HepG2 (cell line): ENCODE measurements around the gene PPP4R2. TPM values are rescaled to one million over a fixed set of nuclear protein-coding genes. Genes with fewer than 3 reads are reported as not detected.

Experiments
- BRCA1 ChIP-seq: sonication (generic); formaldehyde crosslinking; IDR thresholded peaks from 2 replicates; pipeline ENCODE4 v1.4.0; 2020; ENCODE audit warnings: missing genetic modification reagents
- FOXJ3 ChIP-seq: sonication (generic); formaldehyde crosslinking; IDR thresholded peaks from 2 replicates; pipeline ENCODE4 v1.4.0; 2020; ENCODE audit warnings: missing genetic modification reagents, mild to moderate bottlenecking, borderline replicate concordance
- FOXM1 ChIP-seq: sonication (generic); formaldehyde crosslinking; IDR thresholded peaks from 2 replicates; pipeline ENCODE4 v1.5.0; 2020; ENCODE audit warnings: missing genetic modification reagents
- ISX ChIP-seq: sonication (generic); formaldehyde crosslinking; conservative IDR thresholded peaks from 2 replicates; pipeline ENCODE4 v1.5.0; 2020; ENCODE audit warnings: missing genetic modification reagents
- JARID2 ChIP-seq: sonication (generic); formaldehyde crosslinking; IDR thresholded peaks from 2 replicates; pipeline ENCODE4 v1.8.1; 2023; ENCODE audit warnings: missing genetic modification reagents, inconsistent platforms; ENCODE audit not compliant: insufficient replicate concordance
- PHF21A ChIP-seq: sonication (generic); formaldehyde crosslinking; IDR thresholded peaks from 2 replicates; pipeline ENCODE4 v1.5.0; 2020; ENCODE audit warnings: mild to moderate bottlenecking, missing genetic modification reagents
- POLR2G ChIP-seq: fragments of 200-400 bp; formaldehyde crosslinking; IDR thresholded peaks from 2 replicates; pipeline ENCODE4 v1.6.1; 2018; ENCODE audit warnings: mild to moderate bottlenecking, low read depth, low read length, moderate library complexity
- SAP130 ChIP-seq: IDR thresholded peaks from 2 replicates; pipeline ENCODE4 v1.6.1; 2016; ENCODE audit warnings: low read depth
- TRIM24 ChIP-seq: sonication (generic); formaldehyde crosslinking; IDR thresholded peaks from 2 replicates; pipeline ENCODE4 v1.8.0; 2022; ENCODE audit warnings: mild to moderate bottlenecking, missing genetic modification reagents
- ZBTB21 ChIP-seq: sonication (generic); formaldehyde crosslinking; IDR thresholded peaks from 2 replicates; pipeline ENCODE4 v1.4.0; 2020; ENCODE audit warnings: missing genetic modification reagents
- ZNF17 ChIP-seq: sonication (generic); formaldehyde crosslinking; IDR thresholded peaks from 2 replicates; pipeline ENCODE4 v1.5.0; 2020; ENCODE audit warnings: mild to moderate bottlenecking, missing genetic modification reagents
- ZNF205 ChIP-seq: IDR thresholded peaks from 2 replicates; pipeline ENCODE4 v1.6.1; 2018; ENCODE audit warnings: missing biosample characterization, missing genetic modification reagents
- ZNF3 ChIP-seq: IDR thresholded peaks from 2 replicates; pipeline ENCODE4 v1.7.0; 2017; ENCODE audit warnings: inconsistent platforms
- ZNF335 ChIP-seq: sonication (generic); formaldehyde crosslinking; IDR thresholded peaks from 2 replicates; pipeline ENCODE4 v1.4.0; 2020; ENCODE audit warnings: missing genetic modification reagents
- ZNF501 ChIP-seq: sonication (generic); formaldehyde crosslinking; IDR thresholded peaks from 2 replicates; pipeline ENCODE4 v1.5.1; 2020; ENCODE audit warnings: mild to moderate bottlenecking, moderate library complexity, missing genetic modification reagents
- ZNF543 ChIP-seq: sonication (generic); formaldehyde crosslinking; IDR thresholded peaks from 2 replicates; pipeline ENCODE4 v1.4.0; 2020; ENCODE audit warnings: mild to moderate bottlenecking, missing genetic modification reagents
- ZNF770 ChIP-seq: sonication (generic); formaldehyde crosslinking; IDR thresholded peaks from 2 replicates; pipeline ENCODE4 v1.5.0; 2020; ENCODE audit warnings: mild to moderate bottlenecking, missing genetic modification reagents
- ZNF780A ChIP-seq: sonication (generic); formaldehyde crosslinking; IDR thresholded peaks from 2 replicates; pipeline ENCODE4 v1.8.0; 2022; ENCODE audit warnings: mild to moderate bottlenecking, missing genetic modification reagents, moderate library complexity
- ZSCAN12 ChIP-seq: sonication (generic); formaldehyde crosslinking; IDR thresholded peaks from 2 replicates; pipeline ENCODE4 v1.9.0; 2021; ENCODE audit warnings: mild to moderate bottlenecking, missing genetic modification reagents
- polyA plus RNA-seq, 8 experiments: library from polyadenylated mRNA; depleted of rRNA in 3 of 8; stranded (reverse) in 7 of 8; unstranded in 1 of 8; fragments of >200 nt; fragmentation: Illumina TruSeq in 4 of 8; extraction: Trizol in 4 of 8; gene quantifications; 2 replicates each; pipeline versions ENCODE4 v1.2.1 to v1.2.3, GENCODE V29; 2011 to 2016; ENCODE audit warnings: low read depth in 4 of 8, missing spikeins in 1 of 8, mixed read lengths in 1 of 8; ENCODE audit not compliant: insufficient read depth in 1 of 8
- total RNA-seq, 5 experiments: library from RNA; depleted of rRNA; stranded (reverse); fragments of >200 nt; fragmentation: Illumina TruSeq; extraction: Trizol; gene quantifications; 2 replicates each; pipeline ENCODE4 v1.2.3, GENCODE V29; 2016; ENCODE audit warnings: low read depth in 1 of 5
- TF ChIP-seq, protein P1 (sequence below): sonication (generic); formaldehyde crosslinking; conservative IDR thresholded peaks from 2 replicates; pipeline ENCODE4 v1.4.0; 2020; ENCODE audit warnings: missing genetic modification reagents
- TF ChIP-seq, protein P2 (sequence below): sonication (generic); formaldehyde crosslinking; IDR thresholded peaks from 2 replicates; pipeline ENCODE4 v1.4.0; 2020; ENCODE audit warnings: missing genetic modification reagents, low read depth, mild to moderate bottlenecking, borderline replicate concordance
- TF ChIP-seq, protein P3 (sequence below): sonication (generic); formaldehyde crosslinking; IDR thresholded peaks from 2 replicates; pipeline ENCODE4 v1.4.0; 2020; ENCODE audit warnings: mild to moderate bottlenecking, missing genetic modification reagents
- TF ChIP-seq, protein P4 (sequence below): sonication (generic); formaldehyde crosslinking; IDR thresholded peaks from 2 replicates; pipeline ENCODE4 v1.9.0; 2021; ENCODE audit warnings: missing genetic modification reagents, borderline replicate concordance
- TF ChIP-seq, protein P5 (sequence below): sonication (generic); formaldehyde crosslinking; IDR thresholded peaks from 2 replicates; pipeline ENCODE4 v1.4.0; 2020; ENCODE audit warnings: missing genetic modification reagents

The PPP4R2 gene
- total and polyA plus RNA-seq, 2 of the 13 experiments (the other 11 are each of a cell fraction or from before 2014, with no cell fraction given), result 22.3 to 161 TPM

- TF ChIP-seq FOXJ3 (CRISPR knock-in tag) (peak; percentile 98), ZNF780A (CRISPR knock-in tag) (0 out of 2 replicates have a peak, but pooled peaks have one; percentile 21), ZNF501 (no peak), ZNF543 (CRISPR knock-in tag) (no peak), TRIM24 (CRISPR knock-in tag) (no peak), ZNF335 (CRISPR knock-in tag) (no peak), FOXM1 (CRISPR knock-in tag) (no peak), ZNF17 (CRISPR knock-in tag) (no peak), ZSCAN12 (CRISPR knock-in tag) (no peak), BRCA1 (no peak), ZNF205 (CRISPR knock-in tag) (0 out of 2 replicates have a peak, but pooled peaks have one; percentile 20), ISX (CRISPR knock-in tag) (no peak), PHF21A (peak; percentile 75; the same call in 1 of the 2 replicates), ZNF3 (CRISPR knock-in tag) (no peak), JARID2 (CRISPR knock-in tag) (no peak), SAP130 (CRISPR knock-in tag) (peak; percentile 71), ZBTB21 (CRISPR knock-in tag) (peak; percentile 36; the same call in 1 of the 2 replicates), ZNF770 (CRISPR knock-in tag) (peak; percentile 98), POLR2G (no peak)
- TF ChIP-seq, protein P1, sequence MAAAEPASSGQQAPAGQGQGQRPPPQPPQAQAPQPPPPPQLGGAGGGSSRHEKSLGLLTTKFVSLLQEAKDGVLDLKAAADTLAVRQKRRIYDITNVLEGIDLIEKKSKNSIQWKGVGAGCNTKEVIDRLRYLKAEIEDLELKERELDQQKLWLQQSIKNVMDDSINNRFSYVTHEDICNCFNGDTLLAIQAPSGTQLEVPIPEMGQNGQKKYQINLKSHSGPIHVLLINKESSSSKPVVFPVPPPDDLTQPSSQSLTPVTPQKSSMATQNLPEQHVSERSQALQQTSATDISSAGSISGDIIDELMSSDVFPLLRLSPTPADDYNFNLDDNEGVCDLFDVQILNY, result no peak
- TF ChIP-seq, protein P2, sequence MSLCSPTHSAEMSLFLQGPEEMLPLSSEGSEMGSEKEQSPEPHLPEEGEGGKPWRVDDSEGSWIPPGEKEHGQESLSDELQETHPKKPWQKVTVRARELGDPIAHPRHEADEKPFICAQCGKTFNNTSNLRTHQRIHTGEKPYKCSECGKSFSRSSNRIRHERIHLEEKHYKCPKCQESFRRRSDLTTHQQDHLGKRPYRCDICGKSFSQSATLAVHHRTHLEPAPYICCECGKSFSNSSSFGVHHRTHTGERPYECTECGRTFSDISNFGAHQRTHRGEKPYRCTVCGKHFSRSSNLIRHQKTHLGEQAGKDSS (CRISPR knock-in tag), result no peak
- TF ChIP-seq, protein P3, sequence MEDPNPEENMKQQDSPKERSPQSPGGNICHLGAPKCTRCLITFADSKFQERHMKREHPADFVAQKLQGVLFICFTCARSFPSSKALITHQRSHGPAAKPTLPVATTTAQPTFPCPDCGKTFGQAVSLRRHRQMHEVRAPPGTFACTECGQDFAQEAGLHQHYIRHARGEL (CRISPR knock-in tag), result no peak
- TF ChIP-seq, protein P4, sequence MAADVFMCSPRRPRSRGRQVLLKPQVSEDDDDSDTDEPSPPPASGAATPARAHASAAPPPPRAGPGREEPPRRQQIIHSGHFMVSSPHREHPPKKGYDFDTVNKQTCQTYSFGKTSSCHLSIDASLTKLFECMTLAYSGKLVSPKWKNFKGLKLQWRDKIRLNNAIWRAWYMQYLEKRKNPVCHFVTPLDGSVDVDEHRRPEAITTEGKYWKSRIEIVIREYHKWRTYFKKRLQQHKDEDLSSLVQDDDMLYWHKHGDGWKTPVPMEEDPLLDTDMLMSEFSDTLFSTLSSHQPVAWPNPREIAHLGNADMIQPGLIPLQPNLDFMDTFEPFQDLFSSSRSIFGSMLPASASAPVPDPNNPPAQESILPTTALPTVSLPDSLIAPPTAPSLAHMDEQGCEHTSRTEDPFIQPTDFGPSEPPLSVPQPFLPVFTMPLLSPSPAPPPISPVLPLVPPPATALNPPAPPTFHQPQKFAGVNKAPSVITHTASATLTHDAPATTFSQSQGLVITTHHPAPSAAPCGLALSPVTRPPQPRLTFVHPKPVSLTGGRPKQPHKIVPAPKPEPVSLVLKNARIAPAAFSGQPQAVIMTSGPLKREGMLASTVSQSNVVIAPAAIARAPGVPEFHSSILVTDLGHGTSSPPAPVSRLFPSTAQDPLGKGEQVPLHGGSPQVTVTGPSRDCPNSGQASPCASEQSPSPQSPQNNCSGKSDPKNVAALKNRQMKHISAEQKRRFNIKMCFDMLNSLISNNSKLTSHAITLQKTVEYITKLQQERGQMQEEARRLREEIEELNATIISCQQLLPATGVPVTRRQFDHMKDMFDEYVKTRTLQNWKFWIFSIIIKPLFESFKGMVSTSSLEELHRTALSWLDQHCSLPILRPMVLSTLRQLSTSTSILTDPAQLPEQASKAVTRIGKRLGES (CRISPR knock-in tag), result no peak
- TF ChIP-seq, protein P5, sequence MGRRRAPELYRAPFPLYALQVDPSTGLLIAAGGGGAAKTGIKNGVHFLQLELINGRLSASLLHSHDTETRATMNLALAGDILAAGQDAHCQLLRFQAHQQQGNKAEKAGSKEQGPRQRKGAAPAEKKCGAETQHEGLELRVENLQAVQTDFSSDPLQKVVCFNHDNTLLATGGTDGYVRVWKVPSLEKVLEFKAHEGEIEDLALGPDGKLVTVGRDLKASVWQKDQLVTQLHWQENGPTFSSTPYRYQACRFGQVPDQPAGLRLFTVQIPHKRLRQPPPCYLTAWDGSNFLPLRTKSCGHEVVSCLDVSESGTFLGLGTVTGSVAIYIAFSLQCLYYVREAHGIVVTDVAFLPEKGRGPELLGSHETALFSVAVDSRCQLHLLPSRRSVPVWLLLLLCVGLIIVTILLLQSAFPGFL (CRISPR knock-in tag), result no peak
These were observed 43.2 kb upstream of the PPP4R2 start (continued) for GRCh38 chr3:72953325-72953956.
